GM19372 (cell line): Measurements from ENCODE around the gene GTPBP10.

Source experiments
- ATAC-seq: cut with Tn5 transposase; IDR thresholded peaks from one replicate; pipeline ENCODE4 v1.9.1; 2021; ENCODE audit warnings: mild to moderate bottlenecking, low read depth, moderate library complexity; ENCODE audit not compliant: unreplicated experiment

The GTPBP10 gene

GRCh38 chr7:90351987-90352386 lies 5.5 kb downstream of the GTPBP10 start:
- no peak for ATAC-seq

DNA sequence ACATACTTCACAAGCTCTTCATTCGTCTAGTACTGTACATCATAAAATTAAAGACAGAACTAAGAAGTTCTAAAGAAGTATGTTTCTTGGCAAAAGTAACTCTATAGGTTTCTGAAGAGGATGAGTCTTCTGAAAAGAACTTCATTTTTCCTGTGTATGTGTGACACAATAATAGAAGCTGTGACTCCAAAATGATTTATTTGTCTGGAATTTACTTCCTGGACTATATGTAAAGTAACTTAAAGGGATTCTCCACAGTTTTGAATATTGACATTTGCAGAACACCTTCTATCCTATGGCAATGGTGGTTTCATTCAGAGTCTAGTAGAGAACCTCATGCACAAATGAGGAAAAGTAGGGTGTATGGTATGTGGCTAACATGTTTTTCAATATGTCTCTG lies 36.9 kb downstream of the GTPBP10 start:
- no peak for ATAC-seq

DNA sequence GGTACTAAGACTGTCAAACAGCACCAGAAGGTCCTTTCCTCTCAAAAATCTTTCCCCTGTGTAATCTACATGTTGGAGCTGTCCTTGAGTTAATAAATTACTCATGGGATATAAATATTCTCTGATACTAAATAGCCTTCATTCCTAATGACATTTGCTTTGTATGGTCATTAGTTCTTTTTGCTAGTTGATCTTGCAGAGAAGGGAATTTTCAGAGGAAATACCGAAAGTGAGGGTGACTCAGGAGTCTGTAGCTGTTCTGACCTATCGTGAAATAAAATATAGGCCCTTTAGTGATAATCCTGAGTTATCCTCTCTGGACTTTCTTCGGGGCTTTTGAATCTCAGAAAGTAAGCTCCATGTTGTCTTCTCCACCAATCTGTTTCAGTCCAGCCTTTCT lies 37.3 kb downstream of the GTPBP10 start:
- no peak for ATAC-seq

GRCh38 chr7:90384433-90384832 lies 37.9 kb downstream of the GTPBP10 start:
- no peak for ATAC-seq

- ATAC-seq = no peak
Measured at GRCh38 chr7:90387470-90388240, 41.1 kb downstream of the GTPBP10 start.

GRCh38 chr7:90390926-90391325 lies 44.4 kb downstream of the GTPBP10 start:
- ATAC-seq = no peak

- no peak for ATAC-seq
Measured at GRCh38 chr7:90391488-90391887, 45.0 kb downstream of the GTPBP10 start.

- ATAC-seq = no peak
Measured at GRCh38 chr7:90396420-90396819, 49.9 kb downstream of the GTPBP10 start.

DNA sequence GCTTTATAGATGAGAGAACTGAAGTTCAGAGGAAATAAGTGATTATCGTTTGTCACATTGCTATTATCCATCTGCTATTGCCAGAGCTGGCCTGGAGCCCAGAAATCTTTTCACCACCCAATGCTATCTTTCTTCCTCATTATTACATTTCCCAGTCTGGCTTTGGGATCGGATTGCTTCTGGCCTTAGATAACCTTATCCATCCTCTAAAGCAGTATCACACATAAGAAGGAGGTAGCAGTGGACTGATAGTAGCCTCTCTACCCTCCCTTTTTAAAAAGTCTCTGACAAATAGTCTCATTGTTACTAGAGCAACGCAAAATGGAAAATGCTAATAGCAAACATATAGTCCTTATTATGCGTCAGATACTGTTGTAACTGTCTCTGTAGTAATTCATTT lies 55.5 kb downstream of the GTPBP10 start:
- no peak for ATAC-seq

DNA sequence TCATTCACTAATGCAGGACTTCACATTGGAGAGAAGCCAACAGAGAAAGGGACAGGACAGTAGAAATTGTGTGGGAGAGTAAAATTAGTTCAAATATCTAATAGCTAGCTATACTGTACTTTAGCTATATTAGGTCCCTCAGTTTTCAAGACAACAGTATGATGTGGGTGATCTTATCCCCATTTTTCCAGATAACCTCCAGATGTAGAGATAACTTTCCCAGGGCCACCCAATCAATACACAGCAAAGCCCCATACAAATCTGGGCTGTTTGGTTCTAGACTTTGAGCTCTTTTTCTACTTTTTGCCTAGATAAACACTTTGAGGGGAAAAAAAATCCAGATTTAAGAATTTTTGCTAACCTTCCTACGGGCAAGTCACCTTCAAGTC lies 56.3 kb downstream of the GTPBP10 start:
- no peak for ATAC-seq

DNA sequence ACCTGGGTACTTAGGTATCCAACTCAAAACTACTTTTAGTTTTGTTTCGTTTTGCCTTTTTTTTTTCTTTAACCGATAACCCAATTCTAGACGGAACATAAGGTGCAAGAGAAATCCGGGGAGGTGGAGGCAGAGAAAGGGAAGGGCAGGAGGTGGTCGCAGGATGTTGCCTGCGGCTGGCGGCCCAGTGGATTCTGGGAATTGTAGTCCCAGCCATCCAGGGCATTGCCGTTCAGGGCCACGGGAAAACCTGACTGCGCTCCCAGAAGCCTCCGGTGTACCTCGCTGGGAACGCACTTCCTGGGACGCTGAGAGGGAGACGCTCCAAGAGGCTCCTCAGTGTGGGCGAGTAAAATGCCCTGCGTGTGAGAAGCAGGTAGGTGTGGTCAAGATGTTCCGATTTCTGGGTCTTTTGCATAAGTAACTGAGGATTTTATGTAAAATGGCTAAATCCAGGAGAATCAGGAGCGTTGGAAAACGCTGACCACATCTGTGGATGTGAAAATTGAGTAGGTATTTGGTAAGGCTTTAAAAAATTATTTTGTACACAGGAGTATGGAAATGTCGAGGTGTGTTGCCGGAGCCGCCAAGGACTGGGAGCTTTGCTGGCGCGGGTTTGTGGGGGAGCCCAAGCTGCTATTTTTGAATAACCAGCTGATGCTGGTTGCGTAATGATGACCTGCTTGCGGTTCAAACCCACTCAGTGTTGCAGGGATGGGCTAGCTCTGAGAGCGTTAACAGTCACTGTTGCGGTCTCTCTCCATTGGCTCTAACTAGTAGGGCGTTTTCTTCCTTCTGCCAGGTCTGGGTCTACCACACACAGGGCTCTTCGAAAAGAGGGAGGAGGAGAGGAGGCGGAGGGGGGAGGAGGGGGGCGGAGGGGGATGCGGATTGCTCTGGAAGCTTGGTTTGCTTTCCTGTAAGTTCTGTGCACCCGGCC lies 56.9 kb downstream of the GTPBP10 start, which contains the start of gene CLDN12:
Gene CLDN12 (plus strand): TSS at position 288 of the 940 bp plus-strand sequence. CDS start 9,216 bp downstream, outside the sequence.
- peak; percentile 91 for ATAC-seq

GRCh38 chr7:90404777-90405176 lies 58.3 kb downstream of the GTPBP10 start:
- ATAC-seq = no peak

- no peak for ATAC-seq
Measured at GRCh38 chr7:90407484-90407821, 60.9 kb downstream of the GTPBP10 start.

GRCh38 chr7:90408142-90408541 lies 61.6 kb downstream of the GTPBP10 start:
- ATAC-seq = no peak

- ATAC-seq = no peak
Measured at GRCh38 chr7:90409667-90410066, 63.2 kb downstream of the GTPBP10 start.

DNA sequence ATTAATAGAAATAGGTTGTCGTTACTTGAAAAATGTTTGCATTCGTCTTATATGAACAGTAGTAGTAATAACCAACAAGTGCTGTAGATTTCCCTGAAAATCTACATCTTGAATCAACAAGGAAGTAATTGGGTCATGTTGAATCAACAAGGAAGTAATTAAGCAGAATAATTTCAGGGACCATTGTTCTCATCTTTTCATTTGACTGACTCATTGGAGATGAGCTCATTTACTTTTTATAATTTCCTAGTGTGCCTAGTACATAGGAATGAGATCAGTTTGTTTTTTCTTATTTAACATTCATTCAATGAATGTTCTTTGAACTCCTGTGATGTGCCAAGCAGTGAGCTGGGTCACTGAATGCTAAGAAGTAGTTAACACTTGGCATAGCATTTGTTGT lies 65.0 kb downstream of the GTPBP10 start:
- ATAC-seq = no peak

GRCh38 chr7:90412458-90413184 lies 66.1 kb downstream of the GTPBP10 start:
- ATAC-seq = no peak

GRCh38 chr7:90413185-90413528 lies 66.6 kb downstream of the GTPBP10 start:
- ATAC-seq = no peak

GRCh38 chr7:90421651-90422050 lies 75.1 kb downstream of the GTPBP10 start:
- ATAC-seq = no peak

DNA sequence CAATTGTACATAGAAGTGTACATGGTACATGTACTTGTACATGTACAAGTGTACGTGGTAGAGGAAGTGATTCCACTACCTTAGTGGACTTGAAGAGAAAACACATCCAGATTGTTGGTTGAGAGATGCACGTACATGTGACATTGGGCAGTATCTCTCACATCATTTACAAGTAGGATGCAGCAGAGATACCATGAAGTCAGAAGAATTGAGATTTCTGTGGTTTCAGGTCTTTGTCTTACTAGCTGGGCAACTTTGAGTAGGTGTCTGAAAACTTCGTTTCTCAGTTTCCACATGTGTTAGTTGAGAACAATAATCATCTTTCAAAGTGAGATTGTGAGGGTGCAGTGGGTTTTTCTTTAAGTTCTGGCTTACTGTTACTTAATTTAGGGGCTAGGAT lies 78.2 kb downstream of the GTPBP10 start:
- peak; percentile 96 for ATAC-seq

- no peak for ATAC-seq
Measured at GRCh38 chr7:90425376-90425775, 78.9 kb downstream of the GTPBP10 start.
